ELR (cell line): ENCODE data around the gene TRIM33.
A peak's percentile ranks its signal among the peaks of the same experiment; 100 is the strongest.
"Not testable (repeated sequence)": the region's sequence is repeated elsewhere in the genome, so short reads cannot be mapped to it uniquely, and the experiment has no call there.

Experiments used
- DNase-seq: peaks from one replicate; pipeline ENCODE4 v3.0.0-alpha.2; 2015; ENCODE audit warnings: low read depth

The TRIM33 gene

GRCh38 chr1:114423455-114423854, 87.5 kb downstream of the TRIM33 start:
- no peak for DNase-seq

GRCh38 chr1:114418948-114419347, 92.1 kb downstream of the TRIM33 start:
- not testable (repeated sequence) for DNase-seq

DNA sequence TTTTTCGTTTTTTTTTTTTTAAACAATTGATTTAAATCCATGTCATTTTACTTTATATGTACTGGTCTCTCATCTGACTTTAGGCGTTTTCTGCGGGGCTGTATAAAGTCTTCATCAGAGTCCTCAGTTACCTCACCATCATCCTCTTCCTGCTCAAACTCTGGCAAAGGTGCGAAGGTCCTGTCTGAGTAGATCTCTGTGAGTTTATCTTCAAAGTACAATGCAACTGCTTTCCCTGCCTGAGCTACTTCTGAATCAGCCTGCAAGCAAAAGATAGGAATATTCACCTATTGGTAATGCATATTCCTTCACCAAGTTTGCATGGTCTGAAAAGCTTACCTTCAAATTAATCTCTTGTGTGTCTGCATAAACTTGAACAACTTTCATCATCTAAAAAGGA, 113.4 kb downstream of the TRIM33 start:
- DNase-seq, result no peak

DNA sequence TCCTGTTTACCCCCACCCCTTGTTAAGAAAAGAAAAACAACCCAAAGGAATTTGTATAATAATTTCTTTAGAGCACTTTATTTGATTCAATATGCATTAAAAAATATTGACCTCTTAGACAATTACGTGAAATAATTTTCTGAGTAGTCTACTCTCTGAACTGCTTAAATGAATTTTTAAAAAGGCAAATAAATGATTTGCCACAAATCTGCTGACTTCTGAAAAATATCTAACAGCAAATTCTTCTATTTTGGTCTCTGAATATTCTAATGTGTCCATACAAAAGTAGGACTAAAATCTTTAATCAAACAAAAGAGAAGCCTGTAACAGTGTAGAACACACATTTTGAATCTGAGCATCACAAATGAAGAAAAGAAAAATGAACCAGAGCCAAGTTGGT, 115.1 kb downstream of the TRIM33 start:
- DNase-seq, result no peak

DNA sequence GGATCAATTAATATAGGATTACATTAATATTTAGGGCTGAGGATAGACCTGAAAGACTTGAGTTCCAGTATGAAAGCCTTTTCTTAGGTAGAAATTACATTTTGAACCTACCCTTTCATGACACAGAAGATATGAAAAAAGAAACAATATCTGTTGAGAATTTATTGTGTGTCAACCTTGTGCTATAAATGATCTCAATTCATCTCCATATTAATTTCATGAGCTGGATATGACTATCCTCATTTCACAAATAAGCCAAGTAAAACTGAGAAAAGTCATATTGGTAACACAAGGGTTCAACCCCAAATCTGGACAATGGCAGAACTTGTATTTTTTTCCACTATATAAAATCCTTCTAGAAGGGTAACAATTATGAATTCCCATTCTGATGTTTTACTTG, 120.0 kb downstream of the TRIM33 start:
- DNase-seq, result no peak

GRCh38 chr1:114390361-114390760, 120.6 kb downstream of the TRIM33 start:
- DNase-seq, result no peak

GRCh38 chr1:114388432-114389003, 122.5 kb downstream of the TRIM33 start:
- no peak for DNase-seq

DNA sequence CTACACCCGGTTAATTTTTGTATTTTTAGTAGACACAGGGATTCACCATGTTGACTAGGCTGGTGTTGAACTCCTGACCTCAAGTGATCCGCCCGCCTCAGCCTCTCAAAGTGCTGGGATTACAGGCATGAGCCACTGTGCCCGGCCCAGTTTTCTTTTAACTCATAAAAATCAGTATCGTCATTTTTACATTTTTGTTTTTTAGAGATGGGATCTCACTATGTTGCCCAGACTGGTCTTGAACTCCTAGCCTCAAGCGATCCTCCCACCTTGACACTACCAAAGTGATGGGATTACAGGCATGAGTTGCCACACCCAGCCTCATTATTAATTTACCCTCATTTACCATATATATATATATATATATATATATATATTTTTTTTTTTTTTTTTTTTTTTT, 123.4 kb downstream of the TRIM33 start:
- DNase-seq, result not testable (repeated sequence)

GRCh38 chr1:114387010-114387360, 124.0 kb downstream of the TRIM33 start:
- DNase-seq, result no peak

DNA sequence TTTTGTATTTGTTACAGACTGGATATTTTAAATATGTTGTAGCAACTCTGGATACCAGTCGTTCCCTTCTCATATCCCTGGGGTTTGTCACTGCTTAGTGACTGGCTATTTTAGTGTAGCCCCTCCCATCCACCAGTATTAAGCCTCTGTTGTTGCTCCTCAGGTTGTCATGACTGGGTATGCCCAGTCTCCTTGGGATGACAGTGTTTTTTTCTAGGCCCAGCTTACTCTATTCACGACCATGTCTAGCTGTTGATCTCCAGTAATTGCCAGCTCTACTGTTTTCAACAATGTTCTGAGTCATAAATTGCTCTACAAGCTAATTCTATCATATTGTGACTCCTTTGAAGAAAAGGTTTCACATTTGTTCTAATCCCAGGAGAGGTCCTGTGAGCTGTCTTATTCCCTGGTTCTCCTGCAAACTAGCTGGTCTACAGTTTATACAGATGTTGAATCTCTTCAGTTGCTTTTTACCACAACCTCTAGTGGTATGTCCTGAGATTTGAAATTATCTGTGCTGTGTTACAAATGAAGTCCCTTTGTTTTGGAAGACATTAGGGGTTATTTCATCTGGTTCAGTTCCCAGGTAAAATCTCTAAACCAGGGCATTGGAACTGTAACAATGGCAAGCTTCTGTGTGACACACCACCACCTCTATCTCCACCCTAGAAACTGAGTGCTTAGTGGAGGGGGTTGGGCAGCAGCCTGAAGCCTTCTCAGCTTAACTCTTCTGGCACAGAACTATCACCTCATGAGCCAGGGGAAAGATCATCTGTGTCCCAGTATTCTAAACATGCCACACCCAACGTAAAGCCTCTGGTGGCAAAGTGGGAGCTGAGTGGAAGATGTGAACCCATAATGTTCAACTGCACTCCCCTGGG, 124.6 kb downstream of the TRIM33 start:
- peak; percentile 1 for DNase-seq

DNA sequence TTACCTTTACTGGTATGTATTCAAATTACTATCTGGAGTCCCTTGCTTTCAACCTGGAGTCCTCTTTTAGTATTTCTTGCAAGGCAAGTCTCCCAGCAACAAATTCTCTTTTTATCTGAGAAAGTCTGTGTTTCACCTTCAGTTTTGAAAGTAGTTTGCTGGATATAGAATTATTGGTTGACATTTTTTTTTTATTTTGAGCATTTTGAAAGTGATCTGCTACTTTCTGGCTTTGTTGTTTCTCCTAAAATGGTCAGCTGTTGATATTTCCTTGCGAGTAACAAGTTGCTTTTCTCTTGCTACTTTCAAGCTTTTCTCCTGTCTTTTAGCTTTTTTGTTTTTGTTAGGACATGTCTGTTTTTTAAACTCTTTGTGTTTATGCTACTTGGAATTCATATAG, 126.1 kb downstream of the TRIM33 start:
- DNase-seq, result no peak

- no peak for DNase-seq
Observed at GRCh38 chr1:114379987-114380386, 131.0 kb downstream of the TRIM33 start.

- no peak for DNase-seq
Observed at GRCh38 chr1:114379358-114379757, 131.6 kb downstream of the TRIM33 start.

DNA sequence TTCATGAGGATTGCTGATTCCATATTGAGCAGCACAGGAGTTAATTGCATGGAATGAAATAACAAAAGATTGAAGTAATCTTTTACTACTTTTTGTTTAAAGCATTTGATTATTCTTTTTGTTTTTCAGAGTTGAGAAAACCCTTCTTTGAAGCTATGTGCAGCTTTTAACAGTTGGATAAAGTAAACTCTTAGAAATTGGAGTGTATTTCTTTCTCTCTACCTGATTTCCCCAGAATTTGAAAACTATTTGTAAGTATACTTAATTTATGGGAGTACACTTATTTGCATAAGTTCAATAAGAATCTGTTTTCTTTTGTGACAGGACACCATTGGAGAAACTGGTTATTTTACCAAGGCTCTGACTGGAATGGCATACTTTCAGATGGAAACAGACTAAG, 133.6 kb downstream of the TRIM33 start:
- no peak for DNase-seq

- DNase-seq, result no peak
Observed at GRCh38 chr1:114369930-114370329, 141.1 kb downstream of the TRIM33 start.

DNA sequence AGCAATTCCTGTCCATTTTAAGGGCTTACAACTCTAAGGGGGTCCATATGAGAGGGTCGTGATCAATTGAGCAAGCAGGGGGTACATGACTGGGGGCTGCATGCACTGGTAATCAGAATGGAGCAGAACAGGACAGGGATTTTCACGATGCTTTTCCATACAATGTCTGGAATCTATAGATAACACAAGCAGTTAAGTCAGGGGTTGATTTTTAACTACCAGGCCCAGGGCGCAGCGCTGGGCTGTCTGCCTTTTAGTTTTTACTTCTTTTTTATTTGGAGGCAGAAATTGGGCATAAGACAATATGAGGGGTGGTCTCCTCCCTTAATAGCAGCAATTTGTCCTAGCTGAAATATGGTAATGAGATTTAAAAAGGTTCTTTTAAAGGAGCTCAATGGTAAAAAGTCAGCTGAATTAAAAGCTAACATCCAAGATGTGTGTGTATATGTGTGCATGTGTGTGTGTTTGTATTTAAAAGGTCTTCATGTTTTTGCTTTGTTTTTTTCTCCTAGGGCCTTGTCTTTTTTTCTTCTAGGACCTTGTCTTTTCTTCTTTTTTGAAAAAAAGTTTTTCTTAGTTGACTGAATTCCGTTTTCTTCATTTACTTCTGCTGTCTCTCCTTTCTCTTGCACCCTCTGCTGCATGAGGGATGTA, 141.6 kb downstream of the TRIM33 start:
- not testable (repeated sequence) for DNase-seq

DNA sequence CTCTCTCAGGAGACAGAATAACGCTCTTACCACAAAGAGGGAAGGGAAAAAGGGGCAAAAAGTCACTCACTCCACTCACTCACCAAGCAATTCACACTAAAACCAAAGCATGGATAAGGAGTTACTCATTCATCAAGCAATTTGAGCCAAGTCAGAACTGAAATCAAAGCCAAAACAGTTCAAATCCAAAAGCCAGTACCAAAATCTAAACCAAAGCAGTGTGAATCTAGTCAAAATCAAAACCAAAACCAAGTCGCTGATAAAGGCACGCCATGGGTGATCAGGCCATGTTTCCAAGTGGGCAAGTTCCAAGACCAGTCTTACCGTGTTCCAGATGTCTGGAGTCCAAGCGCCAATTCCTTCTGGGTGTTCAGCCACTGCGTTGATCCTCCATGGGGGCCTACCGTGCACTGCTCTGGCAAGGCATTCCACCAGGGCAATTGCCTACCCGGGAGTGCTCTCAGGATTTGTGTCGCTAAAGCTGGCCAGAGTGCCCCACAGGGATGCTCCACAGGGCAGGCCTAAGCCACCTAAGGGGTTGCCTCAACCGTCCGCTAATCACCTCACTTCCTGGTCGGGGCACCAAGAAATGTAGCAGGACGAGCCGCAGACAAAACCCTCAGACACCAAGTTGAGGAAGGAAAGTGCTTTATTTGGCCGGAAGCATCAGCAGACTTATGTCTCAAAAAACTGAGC, 142.3 kb downstream of the TRIM33 start:
- no peak for DNase-seq

DNA sequence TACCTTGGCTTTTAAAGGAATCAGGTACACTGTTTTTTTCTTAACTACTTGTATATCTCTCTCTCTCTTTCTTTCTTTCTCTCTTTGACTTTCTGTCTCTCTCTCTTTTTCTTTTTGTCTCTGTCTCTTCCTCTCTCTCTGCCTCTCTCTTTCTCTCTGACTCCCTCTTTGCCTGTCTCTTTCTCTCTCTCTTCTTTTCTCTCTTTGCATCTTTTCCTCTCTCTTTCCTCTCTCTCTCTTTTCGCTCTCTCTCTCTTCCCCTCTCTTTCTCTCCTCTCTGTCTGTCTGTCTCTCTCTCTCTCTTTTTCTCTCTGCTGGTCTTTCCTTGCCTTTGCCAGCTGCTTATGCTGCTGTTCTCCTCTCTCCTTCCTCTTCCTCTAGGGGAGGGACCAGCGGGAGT, 143.2 kb downstream of the TRIM33 start:
- no peak for DNase-seq

GRCh38 chr1:114363230-114363629, 147.8 kb downstream of the TRIM33 start:
- not testable (repeated sequence) for DNase-seq

- DNase-seq, result no peak
Observed at GRCh38 chr1:114359791-114360190, 151.2 kb downstream of the TRIM33 start.

DNA sequence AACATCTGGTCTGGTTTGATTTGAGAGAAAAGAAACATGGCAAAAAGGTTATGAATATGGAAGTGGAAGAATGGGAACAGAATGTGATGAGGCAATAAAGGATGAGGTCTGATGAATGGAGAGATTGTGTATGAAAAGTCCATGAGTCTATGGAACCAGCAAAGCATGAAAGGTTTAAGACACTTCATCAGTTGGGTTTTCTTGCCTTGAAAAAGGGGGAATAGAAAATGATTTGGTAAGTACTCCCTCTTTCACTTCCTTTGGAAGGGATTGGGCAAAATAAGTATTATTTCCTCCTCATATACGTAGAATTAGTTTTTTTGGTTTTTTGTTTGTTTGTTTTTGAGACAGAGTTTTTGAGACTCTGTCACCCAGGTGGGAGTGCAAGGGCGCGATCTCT, 155.8 kb downstream of the TRIM33 start:
- DNase-seq, result no peak

DNA sequence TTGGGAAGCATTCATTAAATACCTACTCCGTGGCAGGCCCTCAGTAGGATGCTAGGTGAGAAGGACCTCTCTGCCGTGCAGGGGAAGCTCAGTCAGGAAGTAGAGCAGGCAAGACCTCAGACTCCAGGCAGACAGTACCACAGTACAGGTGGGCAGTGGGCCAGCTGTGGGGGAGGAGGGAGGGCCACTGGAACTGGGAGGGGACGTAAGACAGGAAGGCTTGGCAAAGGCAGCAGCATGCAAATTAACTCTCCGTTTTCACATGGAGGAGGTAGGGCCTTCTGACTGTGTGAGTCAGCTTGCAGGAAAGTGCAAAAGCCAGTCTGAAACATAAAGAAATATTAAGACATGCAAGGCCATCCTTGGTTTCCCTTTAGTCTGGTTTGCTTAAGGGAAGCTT, 157.7 kb downstream of the TRIM33 start:
- peak; percentile 38 for DNase-seq

- DNase-seq, result no peak
Observed at GRCh38 chr1:114352797-114353196, 158.2 kb downstream of the TRIM33 start.
